Sigmoid colon (tissue), 4 donors: ENCODE data around the gene NDEL1.

Experiments used
- CTCF ChIP-seq, 4 experiments: fragments of 450-650 bp in 3 of 4; fragments of 200-600 bp in 1 of 4; IDR thresholded peaks; one replicate each; pipeline ENCODE4 v1.5.1; 2016 to 2019; ENCODE audit warnings: antibody characterized with exemption in 4 of 4, mild to moderate bottlenecking in 3 of 4, moderate library complexity in 2 of 4
- POLR2A ChIP-seq, 2 donors: fragments of 450-650 bp; IDR thresholded peaks; one replicate each; pipeline ENCODE4 v1.6.1; 2016; ENCODE audit warnings: antibody characterized with exemption in 2 of 2, mild to moderate bottlenecking in 2 of 2, moderate library complexity in 2 of 2
- POLR2AphosphoS5 ChIP-seq, 4 donors: sonication (generic); formaldehyde crosslinking; IDR thresholded peaks; one replicate each; pipeline ENCODE4 v1.6.1; 2017; ENCODE audit warnings: antibody characterized with exemption in 4 of 4

- TF ChIP-seq POLR2A (IDR thresholded peaks at IDR 0.05) (no peak), CTCF (IDR thresholded peaks at IDR 0.05) (no peak), POLR2AphosphoS5 (IDR thresholded peaks at IDR 0.05) (no peak)
Measured at GRCh38 chr17:8448310-8448709, 12.6 kb downstream of the NDEL1 start.
